ENCODE results near the gene BSN.

BSN gene

GRCh38 chr3:49712166-49712565 is 157.9 kb downstream of the BSN start:
- H3K4me3 ChIP-seq (ENCODE audit: control insufficient read depth, low read depth, low read length), result no peak overlapping the region
- TF ChIP-seq CTCF (IDR thresholded peaks at IDR 0.05; ENCODE audit: control insufficient read depth, insufficient read depth, low read depth, low read length, missing control alignments), result no peak
- no peak for DNase-seq (ENCODE audit: low read depth)

- TF ChIP-seq CTCF (IDR thresholded peaks at IDR 0.05; ENCODE audit: control insufficient read depth, insufficient read depth, low read depth, low read length, missing control alignments), result no peak
- DNase-seq (ENCODE audit: low read depth), result no peak
- no peak overlapping the region for H3K4me3 ChIP-seq (ENCODE audit: control insufficient read depth, low read depth, low read length)
Measured at GRCh38 chr3:49712631-49713317, 158.5 kb downstream of the BSN start.

- no peak for DNase-seq (ENCODE audit: low read depth)
- no peak for TF ChIP-seq CTCF (IDR thresholded peaks at IDR 0.05; ENCODE audit: control insufficient read depth, insufficient read depth, low read depth, low read length, missing control alignments)
- H3K4me3 ChIP-seq (ENCODE audit: control insufficient read depth, low read depth, low read length), result no peak overlapping the region
Measured at GRCh38 chr3:49713336-49714105, 159.2 kb downstream of the BSN start.

GRCh38 chr3:49714728-49715550 is 160.7 kb downstream of the BSN start:
- DNase-seq (ENCODE audit: low read depth), result no peak
- H3K4me3 ChIP-seq (ENCODE audit: control insufficient read depth, low read depth, low read length), result no peak overlapping the region
- no peak for TF ChIP-seq CTCF (IDR thresholded peaks at IDR 0.05; ENCODE audit: control insufficient read depth, insufficient read depth, low read depth, low read length, missing control alignments)

- TF ChIP-seq CTCF (IDR thresholded peaks at IDR 0.05; ENCODE audit: control insufficient read depth, insufficient read depth, low read depth, low read length, missing control alignments), result no peak
- DNase-seq (ENCODE audit: low read depth), result no peak
- no peak overlapping the region for H3K4me3 ChIP-seq (ENCODE audit: control insufficient read depth, low read depth, low read length)
Measured at GRCh38 chr3:49715611-49716121, 161.4 kb downstream of the BSN start.

GRCh38 chr3:49716169-49716568 is 161.9 kb downstream of the BSN start:
- no peak for DNase-seq (ENCODE audit: low read depth)
- H3K4me3 ChIP-seq (ENCODE audit: control insufficient read depth, low read depth, low read length), result no peak overlapping the region
- no peak for TF ChIP-seq CTCF (IDR thresholded peaks at IDR 0.05; ENCODE audit: control insufficient read depth, insufficient read depth, low read depth, low read length, missing control alignments)

All from AG09309 (cell line).